Stimulated activated CD4-positive, alpha-beta T cell treated with anti-CD3 and anti-CD28 coated beads, Interleukin-4, amount 100 ng/mL, for 48 hours (primary cell): ENCODE measurements around the gene BCO1.

ENCODE experiments used
- DNase-seq, 2 donors: peaks; one replicate each; pipeline ENCODE4 v3.0.0-alpha.2; 2020; ENCODE audit warnings: low read depth in 2 of 2

BCO1 gene

GRCh38 chr16:81275795-81276194 lies 37.3 kb downstream of the BCO1 start:
- no peak for DNase-seq

- DNase-seq, result no peak
These were observed 37.8 kb downstream of the BCO1 start for GRCh38 chr16:81276323-81276722.

DNA sequence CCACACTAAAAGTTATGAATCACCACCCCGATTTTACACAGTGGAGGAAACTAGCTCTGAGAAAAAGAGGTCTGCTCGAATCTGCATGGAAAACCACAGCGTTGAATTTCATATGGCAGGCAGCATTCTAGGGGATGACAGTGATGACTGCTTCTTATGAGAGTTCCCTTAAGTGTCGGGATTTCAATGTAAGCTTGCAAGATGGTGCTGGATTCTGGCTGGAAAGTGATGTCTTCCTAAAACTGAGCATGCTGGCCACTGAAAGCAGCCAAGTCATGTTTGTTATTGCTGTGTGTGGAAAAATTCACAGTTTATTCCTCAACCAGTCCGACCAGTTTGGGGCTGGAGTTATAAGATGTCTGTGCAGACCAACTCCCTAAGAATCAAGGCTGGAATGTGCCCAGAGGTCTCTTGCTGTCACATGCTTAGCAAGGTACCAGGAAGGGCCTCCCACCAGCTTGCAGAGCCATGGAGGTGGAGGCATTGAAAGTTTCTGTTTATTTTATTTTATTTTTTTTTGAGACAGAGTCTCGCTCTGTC lies 39.1 kb downstream of the BCO1 start:
- DNase-seq, result no peak

DNA sequence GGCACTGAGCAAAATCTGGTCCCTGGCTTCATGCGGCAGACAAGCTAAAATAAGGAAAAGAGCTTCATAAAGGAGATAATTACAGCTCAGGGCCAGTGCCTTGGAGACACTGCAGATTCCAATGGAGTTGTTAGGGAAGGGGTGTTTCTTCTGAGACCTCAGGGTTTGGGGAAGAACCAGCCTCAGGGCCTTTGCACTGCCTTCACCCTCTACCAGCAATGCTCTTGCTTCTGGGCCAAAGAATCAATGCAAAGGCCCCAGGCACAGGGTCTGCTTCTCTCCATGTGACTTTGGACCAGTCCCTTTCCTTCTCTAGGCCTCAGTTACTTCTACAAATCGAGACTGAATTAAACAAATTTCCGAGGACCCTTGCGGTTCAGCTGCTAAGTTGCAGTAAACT lies 40.0 kb downstream of the BCO1 start:
- no peak for DNase-seq

DNA sequence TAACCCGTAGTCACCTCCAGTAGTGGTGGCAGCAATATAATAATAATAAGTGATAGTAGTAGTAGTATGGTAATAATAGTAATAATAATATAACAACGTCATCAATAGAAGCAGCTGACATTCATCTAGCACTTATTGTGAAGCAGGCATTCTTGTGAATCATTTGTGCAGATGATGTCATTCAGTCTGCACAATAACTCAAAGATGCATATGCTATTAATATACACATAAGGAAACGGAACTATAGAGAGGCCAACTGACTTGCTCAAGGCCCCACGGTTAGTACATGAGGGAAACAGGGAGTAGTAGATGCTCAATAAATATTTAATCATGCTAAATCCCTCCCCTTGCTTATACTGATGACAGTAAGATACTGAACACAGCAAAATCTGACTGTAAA lies 40.9 kb downstream of the BCO1 start:
- DNase-seq, result no peak

GRCh38 chr16:81280393-81280792 lies 41.9 kb downstream of the BCO1 start:
- no peak for DNase-seq

DNA sequence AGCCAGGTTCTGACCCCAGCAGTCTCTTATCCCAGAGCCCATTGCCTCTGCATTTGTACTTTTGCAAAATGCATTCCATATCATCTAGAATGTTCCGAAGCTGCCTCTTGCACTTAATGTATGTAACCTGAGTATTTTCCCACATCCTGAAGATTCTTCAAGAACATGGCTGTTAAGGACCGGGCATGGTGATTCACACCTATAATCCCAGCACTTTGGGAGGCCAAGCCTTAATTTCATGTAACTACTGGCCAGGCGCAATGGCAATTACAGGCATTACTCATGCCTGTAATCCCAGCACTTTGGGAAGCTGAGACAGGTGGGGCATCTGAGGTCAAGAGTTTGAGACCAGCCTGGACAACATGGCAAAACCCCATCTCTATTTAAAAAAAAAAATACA lies 44.6 kb downstream of the BCO1 start:
- no peak for DNase-seq

DNA sequence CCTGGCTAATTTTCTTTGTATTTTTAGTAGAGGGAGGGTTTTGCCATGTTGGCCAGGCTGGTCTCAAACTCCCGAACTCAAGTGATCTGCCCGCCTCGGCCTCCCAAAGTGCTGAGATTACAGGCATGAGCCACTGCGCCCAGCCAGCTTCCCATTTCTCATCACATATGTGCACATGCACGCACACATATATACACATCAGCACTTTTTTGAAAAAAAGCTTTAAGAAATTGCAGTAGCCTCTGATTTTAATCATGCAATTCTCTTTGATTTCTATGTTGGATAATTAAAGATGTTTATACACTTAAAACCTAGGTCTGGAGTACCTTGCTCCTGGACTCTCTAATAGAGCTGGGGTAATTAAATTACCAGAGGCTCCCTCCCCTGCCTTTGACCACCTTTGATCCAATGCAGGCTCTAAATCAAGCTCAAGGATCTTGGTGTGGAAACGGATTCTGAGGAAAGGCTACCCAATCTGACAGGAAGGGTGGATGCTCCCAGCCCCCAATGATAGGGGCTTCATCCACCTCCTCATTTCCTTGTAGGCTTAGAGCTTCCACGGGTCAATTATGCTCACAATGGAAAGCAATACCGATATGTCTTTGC lies 46.6 kb downstream of the BCO1 start:
- DNase-seq, result no peak

- no peak for DNase-seq
These were observed 47.7 kb downstream of the BCO1 start for GRCh38 chr16:81286190-81286589.

GRCh38 chr16:81291117-81291516 lies 52.6 kb downstream of the BCO1 start:
- DNase-seq, result no peak

- DNase-seq, result no peak
These were observed 54.4 kb downstream of the BCO1 start for GRCh38 chr16:81292936-81293335.

GRCh38 chr16:81293909-81294802 lies 55.7 kb downstream of the BCO1 start:
- no peak for DNase-seq

DNA sequence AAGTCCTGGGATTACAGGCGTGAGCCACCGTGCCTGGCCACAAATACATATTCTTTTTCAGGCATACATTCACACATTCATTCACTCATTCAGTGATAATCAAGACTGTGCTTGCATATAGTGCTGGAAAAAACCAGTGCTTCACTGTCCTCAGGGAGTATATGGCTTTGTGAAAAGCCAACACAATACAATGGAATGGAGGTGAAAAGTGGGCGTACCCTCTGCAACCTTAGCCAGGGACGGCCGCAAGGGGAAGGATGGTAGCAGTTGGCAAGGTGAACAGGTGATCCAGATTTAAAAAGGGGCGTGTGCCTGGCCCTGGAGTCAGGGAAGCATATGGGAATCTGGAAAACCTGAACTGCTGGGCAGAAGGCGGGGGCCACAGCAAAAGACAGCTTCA lies 58.1 kb downstream of the BCO1 start:
- DNase-seq, result no peak

DNA sequence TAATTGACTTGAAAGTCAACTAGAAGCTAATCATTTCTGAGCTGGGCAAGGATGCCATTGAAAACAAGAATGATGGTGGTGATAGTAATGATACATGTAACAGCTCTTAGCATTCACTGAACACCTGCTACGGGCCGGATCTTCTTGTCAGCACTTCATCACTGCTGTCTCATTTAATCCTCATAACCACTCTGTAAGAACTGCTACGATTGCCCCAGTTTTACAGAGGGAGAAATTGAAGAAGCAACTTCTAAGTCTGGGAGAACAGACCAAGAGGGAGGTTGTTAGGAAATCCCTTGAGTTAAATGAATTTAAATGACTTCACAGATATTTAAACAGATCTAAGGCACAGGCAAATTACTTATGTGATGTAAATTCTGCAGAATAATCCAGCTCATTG lies 69.3 kb downstream of the BCO1 start:
- no peak for DNase-seq

GRCh38 chr16:81310045-81310644 lies 71.7 kb downstream of the BCO1 start:
- DNase-seq, result no peak

DNA sequence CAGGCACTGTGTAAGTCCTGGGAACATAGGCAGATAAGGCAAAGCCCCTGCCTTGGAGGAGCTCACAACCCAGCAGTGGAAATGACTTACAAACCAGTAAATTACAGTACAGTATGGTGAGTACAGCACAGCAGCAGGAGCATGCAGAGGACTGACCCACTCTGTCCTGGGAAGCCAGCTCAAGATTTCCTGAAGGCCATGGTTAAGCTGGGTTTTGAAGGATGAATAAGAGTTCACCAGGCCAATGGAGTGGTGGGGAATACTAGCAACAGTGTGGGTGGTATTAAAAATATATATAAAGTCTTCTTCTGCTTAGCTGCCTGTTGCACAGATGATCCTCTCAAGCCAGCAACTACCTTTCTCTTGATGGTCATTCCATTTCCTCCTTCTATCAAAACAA lies 73.3 kb downstream of the BCO1 start:
- no peak for DNase-seq

DNA sequence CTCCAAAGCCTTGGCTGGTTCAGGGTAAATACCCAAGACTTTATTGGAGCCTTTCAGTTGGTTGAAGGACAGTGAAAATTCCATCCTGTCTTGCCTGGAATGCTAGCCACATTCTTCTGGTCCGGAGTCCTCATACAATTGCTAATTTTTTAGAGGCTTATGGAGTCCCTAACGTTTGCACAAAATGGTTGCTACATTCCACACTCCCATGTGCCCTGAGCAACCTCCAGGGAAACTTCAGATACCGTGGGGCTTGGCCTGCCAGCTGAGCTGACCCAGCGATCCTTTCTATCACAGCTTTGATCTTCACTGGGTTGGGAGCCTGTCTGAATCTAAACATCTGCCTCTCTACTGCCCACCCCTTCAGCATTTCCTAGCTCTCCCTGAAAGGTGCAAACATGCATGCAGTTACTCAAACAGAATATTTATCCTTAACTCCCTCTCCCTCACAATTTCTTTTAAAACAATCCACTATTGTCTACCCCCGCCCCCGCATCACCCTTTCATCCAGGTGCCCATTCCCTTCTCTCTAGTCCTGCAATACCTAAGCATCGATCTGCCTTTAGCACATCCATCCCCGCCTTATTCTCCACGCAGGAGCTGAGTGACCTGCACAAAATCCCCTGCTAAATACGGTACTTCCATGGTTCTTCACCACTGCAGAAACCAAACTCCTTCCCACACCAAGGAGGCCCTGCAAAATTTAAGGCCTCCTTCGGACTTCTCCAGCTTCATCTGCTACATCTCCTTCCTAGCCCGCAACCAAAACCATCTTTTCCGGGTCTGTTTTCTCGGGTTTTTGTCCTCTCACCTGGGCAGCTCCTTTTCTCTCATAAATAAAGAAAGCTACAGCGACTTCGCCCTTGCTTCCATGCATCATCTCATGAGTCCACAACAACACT lies 75.5 kb downstream of the BCO1 start:
- no peak for DNase-seq

DNA sequence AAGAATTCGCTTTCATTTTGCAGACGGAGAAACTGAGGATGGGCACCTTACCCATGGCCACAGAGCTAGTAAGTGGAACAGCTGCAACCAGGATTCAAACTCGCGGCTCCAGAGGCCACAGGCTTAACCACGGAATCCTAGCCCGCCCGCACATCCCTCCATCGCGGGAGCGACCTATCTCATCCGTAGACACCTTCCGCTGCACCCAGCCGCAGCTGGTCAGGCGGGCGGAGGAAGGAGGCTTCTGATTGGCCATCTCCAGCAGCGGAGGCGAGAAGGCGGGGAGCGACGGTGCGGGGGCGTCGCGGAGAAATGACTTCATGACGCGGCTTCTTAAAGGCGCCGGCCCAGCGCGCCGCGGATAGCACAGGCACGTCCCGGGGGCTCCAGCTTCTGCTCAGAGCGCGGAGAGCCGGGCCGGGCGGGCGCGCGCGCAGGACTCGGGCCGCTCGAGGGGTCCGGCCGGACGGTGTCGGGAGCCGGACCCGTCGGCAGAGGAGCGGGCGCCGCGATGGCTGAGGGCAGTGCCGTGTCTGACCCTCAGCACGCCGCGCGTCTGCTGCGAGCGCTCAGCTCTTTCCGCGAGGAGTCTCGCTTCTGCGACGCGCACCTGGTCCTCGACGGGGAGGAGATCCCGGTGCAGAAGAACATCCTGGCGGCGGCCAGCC lies 76.2 kb downstream of the BCO1 start, which contains the start of gene GAN:
TSS of gene GAN (plus strand) at position 360 of the 668 bp plus-strand sequence. CDS start at position 512, 152 bp downstream.
- DNase-seq, result peak; percentile 92

DNA sequence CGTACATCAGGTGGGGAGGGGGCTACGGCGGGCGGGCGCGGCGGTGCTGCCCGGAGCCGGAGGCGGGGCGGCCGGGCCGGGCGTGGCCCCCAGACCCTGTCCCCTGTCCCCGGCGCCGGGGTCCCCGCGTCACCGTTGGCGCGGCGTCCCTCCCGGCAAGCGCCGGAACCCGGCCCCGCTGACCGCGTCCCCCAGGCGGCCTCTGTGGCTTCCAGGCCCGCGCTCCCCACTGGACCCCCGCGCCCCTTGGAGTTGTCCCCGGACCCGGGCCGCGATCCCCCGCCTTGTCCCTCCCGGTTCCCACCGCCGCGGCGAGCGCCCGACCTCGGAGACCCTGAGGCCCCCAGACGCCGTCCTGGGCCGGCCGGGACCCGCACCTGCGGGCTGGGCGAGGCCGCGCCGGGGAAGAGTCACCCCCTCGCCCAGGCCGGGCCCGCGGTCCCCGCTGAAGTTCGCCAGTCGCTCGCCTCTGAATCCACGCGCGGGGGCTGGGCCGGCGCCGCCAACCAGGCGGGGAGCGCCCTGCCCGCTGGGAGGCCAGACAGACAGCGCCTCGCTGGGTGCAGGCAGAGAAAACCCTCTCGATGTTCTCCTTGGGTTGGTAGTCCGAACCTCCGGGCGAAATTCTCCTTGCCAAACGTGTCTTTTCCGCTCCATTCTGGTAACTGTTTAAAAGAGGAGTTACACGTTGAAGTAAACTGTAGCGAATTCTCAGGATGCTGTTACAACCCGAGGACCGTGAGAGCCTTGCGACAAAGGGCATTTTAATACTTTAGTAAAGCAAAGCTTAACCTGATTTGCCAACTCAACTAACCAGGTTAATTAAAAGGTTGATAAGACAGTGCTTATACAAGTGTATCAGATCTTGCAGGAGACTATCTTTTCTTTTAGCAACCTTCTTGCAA lies 77.0 kb downstream of the BCO1 start:
- DNase-seq, result peak in 1 of 2 donors; percentile 39

GRCh38 chr16:81316176-81316496 lies 77.6 kb downstream of the BCO1 start:
- no peak for DNase-seq
